Neutrophil (primary cell): Measurements from ENCODE around the gene PCNX2.

ENCODE experiments used
- H3K27ac ChIP-seq: fragments of 200-600 bp; sonication (generic); 2 replicates; pipeline ENCODE4 v1.5.1; 2016; ENCODE audit warnings: mild to moderate bottlenecking, moderate library complexity
- H3K27me3 ChIP-seq: fragments of 200-600 bp; sonication (generic); 2 replicates; pipeline ENCODE4 v1.6.0; 2016; ENCODE audit warnings: mild to moderate bottlenecking
- H3K36me3 ChIP-seq: fragments of 200-600 bp; sonication (generic); 2 replicates; pipeline ENCODE4 v1.5.1; 2017
- H3K4me1 ChIP-seq, 2 experiments: fragments of 200-600 bp in 1 of 2; sonication (generic) in 1 of 2; 1 replicate in 1 of 2; 2 replicates in 1 of 2; pipeline versions ENCODE4 v1.5.1 to v1.6.1; 2013 to 2016; ENCODE audit warnings: low read depth in 1 of 2, low read length in 1 of 2, mild to moderate bottlenecking in 1 of 2, moderate library complexity in 1 of 2; ENCODE audit not compliant: control insufficient read depth in 1 of 2, insufficient read depth in 1 of 2
- H3K4me3 ChIP-seq, 2 experiments: fragments of 200-600 bp in 1 of 2; sonication (generic) in 1 of 2; 1 replicate in 1 of 2; 2 replicates in 1 of 2; pipeline ENCODE4 v1.5.1; 2013 to 2016; ENCODE audit warnings: low read depth in 1 of 2, low read length in 1 of 2, mild to moderate bottlenecking in 1 of 2, moderate library complexity in 1 of 2
- H3K9me3 ChIP-seq: fragments of 200-600 bp; sonication (generic); 2 replicates; pipeline ENCODE4 v1.5.1; 2016
- TF ChIP-seq, protein P1 (sequence below): fragments of 200-600 bp; sonication (generic); IDR thresholded peaks from 2 replicates; pipeline ENCODE4 v1.5.1; 2016; ENCODE audit warnings: antibody characterized with exemption

PCNX2 gene

GRCh38 chr1:233237647-233238046 lies 57.9 kb downstream of the PCNX2 start:
- H3K4me3 ChIP-seq, result no peak overlapping the region

DNA sequence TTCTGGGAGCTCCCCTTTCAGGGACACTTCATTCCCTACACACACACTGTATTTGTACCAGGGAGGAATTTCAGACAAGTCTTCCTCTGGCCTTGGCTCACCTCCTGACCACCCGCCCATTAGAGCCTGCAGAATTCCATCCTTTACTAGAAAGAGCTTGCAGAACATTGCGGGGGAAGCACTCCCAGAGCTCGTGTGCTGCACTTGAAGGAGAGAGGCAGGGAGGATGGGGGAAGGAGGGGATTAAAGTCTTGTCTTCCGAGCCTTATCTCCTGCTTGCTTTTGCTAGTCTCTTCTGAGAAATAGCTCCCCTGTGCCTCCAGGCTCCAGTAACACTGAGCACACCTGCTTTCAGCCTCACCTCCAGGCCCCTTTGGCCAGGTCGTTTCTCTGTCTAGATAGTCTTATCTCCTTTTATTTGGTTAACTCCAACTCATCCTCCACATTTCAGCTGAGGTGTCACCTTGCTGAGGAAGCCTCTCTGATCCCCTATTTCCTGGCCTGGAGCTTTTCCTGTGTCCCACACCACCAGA lies 62.0 kb downstream of the PCNX2 start:
- TF ChIP-seq, protein P1, sequence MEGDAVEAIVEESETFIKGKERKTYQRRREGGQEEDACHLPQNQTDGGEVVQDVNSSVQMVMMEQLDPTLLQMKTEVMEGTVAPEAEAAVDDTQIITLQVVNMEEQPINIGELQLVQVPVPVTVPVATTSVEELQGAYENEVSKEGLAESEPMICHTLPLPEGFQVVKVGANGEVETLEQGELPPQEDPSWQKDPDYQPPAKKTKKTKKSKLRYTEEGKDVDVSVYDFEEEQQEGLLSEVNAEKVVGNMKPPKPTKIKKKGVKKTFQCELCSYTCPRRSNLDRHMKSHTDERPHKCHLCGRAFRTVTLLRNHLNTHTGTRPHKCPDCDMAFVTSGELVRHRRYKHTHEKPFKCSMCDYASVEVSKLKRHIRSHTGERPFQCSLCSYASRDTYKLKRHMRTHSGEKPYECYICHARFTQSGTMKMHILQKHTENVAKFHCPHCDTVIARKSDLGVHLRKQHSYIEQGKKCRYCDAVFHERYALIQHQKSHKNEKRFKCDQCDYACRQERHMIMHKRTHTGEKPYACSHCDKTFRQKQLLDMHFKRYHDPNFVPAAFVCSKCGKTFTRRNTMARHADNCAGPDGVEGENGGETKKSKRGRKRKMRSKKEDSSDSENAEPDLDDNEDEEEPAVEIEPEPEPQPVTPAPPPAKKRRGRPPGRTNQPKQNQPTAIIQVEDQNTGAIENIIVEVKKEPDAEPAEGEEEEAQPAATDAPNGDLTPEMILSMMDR, result no peak
- H3K27me3 ChIP-seq, result no peaks in the 10 kb centered on the region
- no peak overlapping the region for H3K27ac ChIP-seq
- H3K9me3 ChIP-seq, result no peaks in the 10 kb centered on the region
- no peaks in the 10 kb centered on the region for H3K36me3 ChIP-seq
- H3K4me3 ChIP-seq, result no peak overlapping the region
- H3K4me1 ChIP-seq, result no peaks in the 10 kb centered on the region

More at GRCh38 chr1:233237647-233238046, 57.9 kb downstream of the PCNX2 start:
- H3K27ac ChIP-seq, result no peak overlapping the region
- H3K9me3 ChIP-seq, result no peaks in the 10 kb centered on the region
- H3K27me3 ChIP-seq, result no peaks in the 10 kb centered on the region
- TF ChIP-seq, protein P1, result no peak
- H3K36me3 ChIP-seq, result no peaks in the 10 kb centered on the region
- H3K4me1 ChIP-seq, result peaks cover 32 to 33% of the 10 kb centered on the region in 2 experiments

GRCh38 chr1:233230011-233230410 lies 65.5 kb downstream of the PCNX2 start:
- TF ChIP-seq, protein P1, result no peak

GRCh38 chr1:233229288-233229687 lies 66.2 kb downstream of the PCNX2 start:
- no peaks in the 10 kb centered on the region for H3K36me3 ChIP-seq
- no peak overlapping the region for H3K27ac ChIP-seq
- H3K4me3 ChIP-seq, result no peak overlapping the region
- no peaks in the 10 kb centered on the region for H3K9me3 ChIP-seq
- no peaks in the 10 kb centered on the region for H3K27me3 ChIP-seq
- TF ChIP-seq, protein P1, result no peak
- H3K4me1 ChIP-seq, result no peaks in the 10 kb centered on the region

More at GRCh38 chr1:233230011-233230410, 65.5 kb downstream of the PCNX2 start:
- no peak overlapping the region for H3K4me3 ChIP-seq
- no peak overlapping the region for H3K27ac ChIP-seq
- no peaks in the 10 kb centered on the region for H3K4me1 ChIP-seq
- H3K27me3 ChIP-seq, result no peaks in the 10 kb centered on the region
- H3K36me3 ChIP-seq, result no peaks in the 10 kb centered on the region
- no peaks in the 10 kb centered on the region for H3K9me3 ChIP-seq

DNA sequence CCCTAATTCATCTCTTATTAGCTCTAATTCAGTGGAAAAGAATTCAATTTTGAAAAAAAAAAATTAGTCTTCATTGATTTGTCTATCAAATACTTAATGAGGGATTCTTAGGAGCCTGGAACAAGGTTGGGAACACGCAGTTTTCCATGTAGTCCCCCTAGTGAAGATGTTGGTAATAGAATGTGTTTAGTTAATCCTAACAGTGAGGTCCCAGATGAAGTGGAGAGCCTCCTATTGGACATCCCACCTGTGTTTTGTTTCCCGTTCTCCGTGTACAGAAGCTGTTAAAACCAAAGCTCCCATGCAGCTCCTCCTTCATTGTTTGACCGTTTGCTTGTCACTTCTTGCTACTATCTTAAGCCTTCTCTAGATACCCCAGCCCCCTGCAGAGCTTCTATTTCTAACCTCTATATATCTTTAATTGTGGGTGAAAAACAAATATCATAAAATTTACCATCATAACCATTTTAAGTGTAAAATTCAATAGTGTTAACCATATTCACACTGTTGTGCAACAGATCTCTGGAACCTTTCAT lies 67.5 kb downstream of the PCNX2 start:
- no peaks in the 10 kb centered on the region for H3K4me1 ChIP-seq
- TF ChIP-seq, protein P1, result no peak
- H3K27me3 ChIP-seq, result no peaks in the 10 kb centered on the region
- H3K27ac ChIP-seq, result no peak overlapping the region
- no peaks in the 10 kb centered on the region for H3K36me3 ChIP-seq
- H3K9me3 ChIP-seq, result no peaks in the 10 kb centered on the region
- no peak overlapping the region for H3K4me3 ChIP-seq
